PC-9 (cell line): ENCODE data around the gene ADARB2. TPM values are rescaled to one million over a fixed set of nuclear protein-coding genes. Genes with fewer than 3 reads are reported as not detected.

Experiments
- BruUV-seq: library from RNA; stranded (reverse); fragments of 400-500 nt; replicated peaks from 2 replicates; lab custom pipeline; 2021; lab: Mats Ljungman, UMichigan
- CTCF ChIA-PET: fragments of 300-600 bp; sonication (Branson Sonifier 250); formaldehyde crosslinking; loops from one replicate; lab custom pipeline; 2022; ENCODE audit warnings: antibody characterized with exemption; lab: Charles Lee
- POLR2A ChIA-PET: fragments of 300-600 bp; sonication (Branson Sonifier 250); formaldehyde crosslinking; loops from one replicate; lab custom pipeline; 2022; ENCODE audit warnings: antibody characterized with exemption; ENCODE audit not compliant: unreplicated experiment; lab: Charles Lee
- DNase-seq, 2 experiments: peaks; one replicate each; pipeline versions ENCODE4 v3.0.0 to v3.0.0-alpha.2; 2015 to 2022; ENCODE audit warnings: mixed read lengths in 1 of 2
- H2AFZ ChIP-seq: fragments of 200-600 bp; sonication (generic); 2 replicates; pipeline ENCODE4 v1.8.1; 2017; ENCODE audit warnings: antibody characterized with exemption
- H3F3A ChIP-seq: fragments of 200-600 bp; sonication (generic); 2 replicates; pipeline ENCODE4 v1.8.1; 2017; ENCODE audit warnings: antibody characterized with exemption, mild to moderate bottlenecking, low read depth; ENCODE audit not compliant: insufficient read depth
- H3K27ac ChIP-seq: fragments of 200-600 bp; sonication (generic); 2 replicates; pipeline ENCODE4 v1.6.1; 2016; ENCODE audit warnings: mixed run types
- H3K27me3 ChIP-seq: fragments of 200-600 bp; sonication (generic); 2 replicates; pipeline ENCODE4 v1.6.1; 2016; ENCODE audit warnings: low read depth, mixed run types; ENCODE audit not compliant: insufficient read depth
- H3K36me3 ChIP-seq: fragments of 200-600 bp; sonication (generic); 2 replicates; pipeline ENCODE4 v1.6.1; 2016; ENCODE audit warnings: low read depth, mixed run types
- H3K4me1 ChIP-seq: fragments of 200-600 bp; sonication (generic); replicated peaks from 2 replicates; pipeline ENCODE4 v1.6.1; 2016; ENCODE audit warnings: mixed run types; ENCODE audit not compliant: insufficient read depth
- H3K4me2 ChIP-seq: fragments of 200-600 bp; sonication (generic); 2 replicates; pipeline ENCODE4 v1.6.1; 2017; ENCODE audit warnings: mixed run types
- H3K4me3 ChIP-seq: fragments of 200-600 bp; sonication (generic); 2 replicates; pipeline ENCODE4 v1.6.1; 2016; ENCODE audit warnings: mixed run types
- H3K79me2 ChIP-seq: fragments of 200-600 bp; sonication (generic); 2 replicates; pipeline ENCODE4 v1.6.1; 2017; ENCODE audit warnings: low read depth, mixed run types
- H3K9me2 ChIP-seq: fragments of 200-600 bp; sonication (generic); 2 replicates; pipeline ENCODE4 v1.8.1; 2017; ENCODE audit warnings: mild to moderate bottlenecking; ENCODE audit not compliant: insufficient read depth
- H3K9me3 ChIP-seq: fragments of 200-600 bp; sonication (generic); 2 replicates; pipeline ENCODE4 v1.8.1; 2016; ENCODE audit warnings: low read depth; ENCODE audit not compliant: insufficient read depth
- H4K20me1 ChIP-seq: fragments of 200-600 bp; sonication (generic); 2 replicates; pipeline ENCODE4 v1.8.1; 2017; ENCODE audit not compliant: insufficient read depth
- CTCF ChIP-seq: fragments of 200-600 bp; sonication (generic); conservative IDR thresholded peaks from 2 replicates; pipeline ENCODE4 v1.6.1; 2017; ENCODE audit warnings: mixed run types, antibody characterized with exemption, mild to moderate bottlenecking, moderate library complexity
- EZH2 ChIP-seq: fragments of 200-600 bp; sonication (generic); IDR thresholded peaks from 2 replicates; pipeline ENCODE4 v1.8.0; 2017; ENCODE audit warnings: antibody characterized with exemption, low read depth
- intact Hi-C: fragments of 100-400 bp; cut with micrococcal nuclease; formaldehyde crosslinking; loops from one replicate; pipeline ENCODE4 v1.10.0; 2022; ENCODE audit not compliant: unreplicated experiment
- total RNA-seq: library from RNA; stranded (reverse); gene quantifications from 2 replicates; pipeline ENCODE4 v1.2.3, GENCODE V29; 2021

The ADARB2 gene
- total RNA-seq, 1 experiment from 2014 or later, result not detected

DNA sequence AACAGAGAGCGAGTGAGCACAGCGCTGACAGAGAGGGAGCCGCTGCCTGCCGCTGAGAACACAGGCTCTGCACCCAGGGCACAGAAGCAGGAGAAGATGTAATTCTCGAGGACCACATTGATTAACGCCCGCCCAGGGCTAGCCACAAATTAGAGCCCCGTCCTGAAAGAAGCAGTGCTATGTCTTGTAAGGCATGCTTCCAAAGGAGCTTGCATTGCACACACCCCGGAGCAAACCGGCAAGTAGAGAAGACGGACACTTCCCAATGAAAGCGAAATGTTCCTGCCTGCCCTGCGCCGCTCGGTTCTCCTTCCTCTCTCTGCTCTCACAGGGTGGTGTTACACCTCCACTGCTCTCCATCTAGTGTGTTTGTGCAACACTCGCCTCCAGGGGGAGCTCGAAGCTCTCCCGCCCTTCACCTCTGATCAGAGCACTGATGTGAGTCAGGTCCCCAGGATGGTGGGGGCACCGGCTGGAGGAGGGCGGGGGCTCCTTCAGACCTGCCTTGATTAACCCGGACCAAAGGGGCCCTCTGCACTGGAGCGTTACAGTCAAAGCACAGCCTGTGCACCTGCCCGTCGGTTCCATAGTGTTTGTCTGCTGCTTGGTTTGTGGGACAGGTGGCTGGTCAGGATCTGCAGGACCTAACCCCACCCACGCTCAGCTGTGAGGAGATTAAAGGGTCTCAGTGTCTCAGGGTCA is 316.5 kb downstream of the ADARB2 start:
- no peaks in the 10 kb centered on the region for H3F3A ChIP-seq
- H3K4me3 ChIP-seq, result no peak overlapping the region
- TF ChIP-seq EZH2 (no peak), CTCF (peak; percentile 62)
- POLR2A ChIA-PET, result no interaction called here
- H3K79me2 ChIP-seq, result no peaks in the 10 kb centered on the region
- no TSS peak for BruUV-seq
- no peak overlapping the region for H2AFZ ChIP-seq
- no peaks in the 10 kb centered on the region for H3K9me3 ChIP-seq
- H3K27ac ChIP-seq, result no peak overlapping the region
- CTCF ChIA-PET, result interaction anchor here (0.6 kb wide), 1 partner anchor 180 kb away, joined by 4 read pairs; no protein-coding TSS in a partner anchor
- intact Hi-C loops, result no loop called here
- no peaks in the 10 kb centered on the region for H3K4me1 ChIP-seq
- DNase-seq, result peak in 1 of 2 experiments; percentile 35
- H3K4me2 ChIP-seq, result no peak overlapping the region
- H3K9me2 ChIP-seq, result no peaks in the 10 kb centered on the region
- no peaks in the 10 kb centered on the region for H4K20me1 ChIP-seq
- no peaks in the 10 kb centered on the region for H3K36me3 ChIP-seq
- H3K27me3 ChIP-seq, result peaks cover 49% of the 10 kb centered on the region

DNA sequence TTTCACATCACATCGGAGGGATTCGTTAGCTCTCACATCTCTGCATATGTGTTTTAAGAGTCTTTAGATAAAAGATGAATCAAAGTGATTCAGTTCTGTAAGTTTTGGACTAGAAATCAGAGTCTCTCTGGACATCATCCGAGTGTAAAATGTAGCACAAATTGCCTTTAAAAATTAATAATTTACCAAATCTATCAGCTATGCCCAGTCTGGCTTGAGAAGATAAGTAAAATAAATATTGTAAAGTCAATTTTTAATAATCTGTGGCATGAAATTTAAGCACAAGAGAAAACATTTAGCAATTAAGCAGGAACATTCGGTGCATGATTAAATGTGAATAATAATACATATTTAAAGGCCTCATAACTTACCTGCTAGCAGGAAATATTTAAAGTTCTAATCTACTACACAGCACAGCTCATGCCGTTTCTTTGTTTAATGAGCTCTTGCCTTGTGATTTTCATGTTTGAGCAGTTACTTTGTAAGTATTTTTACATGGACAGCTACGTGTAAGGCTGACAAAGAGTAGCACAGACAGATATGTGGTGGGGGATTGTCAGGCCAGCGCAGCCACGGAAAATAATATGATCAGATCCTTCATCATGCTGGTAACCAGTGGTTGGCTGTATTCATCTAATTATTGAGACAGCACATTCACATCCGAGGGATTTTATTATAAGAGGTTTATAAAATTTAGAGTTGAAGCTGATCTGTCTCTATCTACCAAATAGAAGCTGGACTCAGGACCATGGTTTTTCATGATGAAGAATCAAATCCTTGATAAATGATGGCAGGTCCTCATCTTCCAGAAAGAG is 317.3 kb downstream of the ADARB2 start:
- Histone ChIP-seq H3F3A (no peaks in the 10 kb centered on the region), H3K9me3 (no peaks in the 10 kb centered on the region), H3K9me2 (no peaks in the 10 kb centered on the region), H3K27ac (no peak overlapping the region), H3K4me3 (no peak overlapping the region), H3K4me2 (no peak overlapping the region), H2AFZ (no peak overlapping the region), H3K36me3 (no peaks in the 10 kb centered on the region), H3K27me3 (peaks cover 41% of the 10 kb centered on the region), H4K20me1 (no peaks in the 10 kb centered on the region), H3K79me2 (no peaks in the 10 kb centered on the region), H3K4me1 (no peaks in the 10 kb centered on the region)
- intact Hi-C loops, result no loop called here
- BruUV-seq, result no TSS peak
- DNase-seq, result no peak
- ChIA-PET POLR2A (no interaction called here), CTCF (interaction anchor here (0.6 kb wide), 1 partner anchor 181 kb away, joined by 4 read pairs; no protein-coding TSS in a partner anchor)
- TF ChIP-seq EZH2 (no peak), CTCF (no peak)

- intact Hi-C loops, result no loop called here
- no peaks in the 10 kb centered on the region for H3K79me2 ChIP-seq
These were observed 319.2 kb downstream of the ADARB2 start for GRCh38 chr10:1418031-1418550.

More at GRCh38 chr10:1418031-1418550, 319.2 kb downstream of the ADARB2 start:
- Histone ChIP-seq H3F3A (no peaks in the 10 kb centered on the region), H2AFZ (no peak overlapping the region), H4K20me1 (no peaks in the 10 kb centered on the region), H3K9me2 (no peaks in the 10 kb centered on the region), H3K9me3 (no peaks in the 10 kb centered on the region), H3K4me1 (no peaks in the 10 kb centered on the region), H3K4me2 (no peak overlapping the region), H3K27ac (no peak overlapping the region), H3K4me3 (no peak overlapping the region), H3K36me3 (no peaks in the 10 kb centered on the region), H3K27me3 (peaks cover 50% of the 10 kb centered on the region)
- BruUV-seq, result no TSS peak
- CTCF ChIA-PET, result no interaction called here
- POLR2A ChIA-PET, result no interaction called here
- no peak for DNase-seq
- TF ChIP-seq CTCF (no peak), EZH2 (no peak)
